Measurements from ENCODE around the gene RNF213.

RNF213 gene

GRCh38 chr17:80422981-80423380 is 162.3 kb downstream of the RNF213 start:
- H3K4me1 Mint-ChIP-seq (ENCODE audit: low read depth), result peaks cover 19% of the 10 kb centered on the region
- no peaks in the 10 kb centered on the region for H3K9me3 Mint-ChIP-seq
- no peak overlapping the region for H3K4me3 Mint-ChIP-seq
- intact Hi-C loops (cut with micrococcal nuclease), result no loop called here
- H3K36me3 Mint-ChIP-seq (ENCODE audit: low read depth), result peaks cover 21% of the 10 kb centered on the region
- H3K27me3 Mint-ChIP-seq, result peaks cover 9% of the 10 kb centered on the region
- no peak overlapping the region for H3K27ac Mint-ChIP-seq

- peaks cover 14% of the 10 kb centered on the region for H3K36me3 Mint-ChIP-seq (ENCODE audit: low read depth)
- intact Hi-C loops (cut with micrococcal nuclease), result no loop called here
- H3K27ac Mint-ChIP-seq, result no peak overlapping the region
- H3K27me3 Mint-ChIP-seq, result peaks cover 9% of the 10 kb centered on the region
- H3K9me3 Mint-ChIP-seq, result no peaks in the 10 kb centered on the region
- H3K4me1 Mint-ChIP-seq (ENCODE audit: low read depth), result peaks cover 12% of the 10 kb centered on the region
- no peak overlapping the region for H3K4me3 Mint-ChIP-seq
Observed at GRCh38 chr17:80423536-80424225, 163.0 kb downstream of the RNF213 start.

DNA sequence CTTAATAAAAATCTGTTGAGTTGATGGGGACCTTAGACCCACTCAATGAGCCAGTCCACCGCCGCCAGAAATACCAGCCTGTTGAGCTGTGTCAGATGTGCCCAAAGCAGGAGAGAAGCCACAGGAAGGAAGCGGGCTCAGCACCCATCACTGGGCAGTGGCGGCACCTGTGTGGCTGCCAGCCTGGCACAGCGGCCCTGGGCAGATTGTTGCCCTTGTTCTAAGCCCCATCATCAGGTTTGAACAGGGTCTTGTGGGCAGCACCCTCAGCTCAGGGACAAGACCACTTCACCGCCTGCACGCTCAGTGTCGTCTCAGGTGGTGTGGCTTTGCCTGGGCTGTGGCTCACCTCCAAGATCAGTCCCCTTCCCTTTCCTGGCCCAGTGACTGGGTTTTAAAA is 163.6 kb downstream of the RNF213 start:
- peaks cover 9% of the 10 kb centered on the region for H3K27me3 Mint-ChIP-seq
- peaks cover 10% of the 10 kb centered on the region for H3K36me3 Mint-ChIP-seq (ENCODE audit: low read depth)
- no peaks in the 10 kb centered on the region for H3K9me3 Mint-ChIP-seq
- H3K4me3 Mint-ChIP-seq, result no peak overlapping the region
- no peak overlapping the region for H3K27ac Mint-ChIP-seq
- intact Hi-C loops (cut with micrococcal nuclease), result no loop called here
- peaks cover 12% of the 10 kb centered on the region for H3K4me1 Mint-ChIP-seq (ENCODE audit: low read depth)

DNA sequence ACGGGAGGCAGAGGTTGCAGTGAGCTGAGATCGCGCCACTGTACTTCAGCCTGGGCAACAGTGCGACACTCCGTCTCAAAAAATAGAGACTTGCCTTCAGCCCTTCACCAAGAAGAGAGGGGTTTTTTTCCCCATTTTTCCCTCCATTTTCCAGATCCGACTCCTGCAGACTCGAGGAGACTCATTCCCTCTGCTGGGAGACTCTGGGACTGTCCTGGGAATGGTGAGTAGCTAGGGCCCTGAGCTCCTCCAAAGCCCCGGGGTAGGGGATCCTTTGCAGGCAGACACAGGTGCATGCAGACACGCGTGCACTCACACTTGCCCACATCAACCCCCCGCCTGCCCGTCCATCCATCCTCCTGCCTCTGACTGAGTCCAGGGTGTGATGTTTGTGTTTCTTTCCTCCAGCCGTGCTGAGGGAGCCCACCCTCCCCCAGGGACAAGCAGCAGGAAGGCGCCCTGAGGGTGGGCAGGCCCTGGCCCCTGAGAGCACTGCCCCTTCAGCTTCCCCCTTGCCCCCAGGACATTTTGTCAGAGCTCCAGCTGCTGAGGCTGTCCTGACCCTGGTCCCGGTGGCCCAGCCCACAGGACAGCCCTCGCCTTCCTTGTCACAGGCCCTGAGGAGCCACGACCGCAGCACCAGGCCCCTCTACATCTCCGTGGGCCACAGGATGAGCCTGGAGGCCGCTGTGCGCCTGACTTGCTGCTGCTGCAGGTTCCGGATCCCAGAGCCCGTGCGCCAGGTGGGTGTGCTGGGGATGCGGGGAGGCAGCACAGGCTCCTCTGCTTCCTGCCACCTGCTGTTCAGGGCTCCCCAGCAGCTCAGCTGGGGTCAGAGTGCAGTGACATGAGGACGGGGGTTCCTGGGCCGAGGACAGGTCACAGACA is 164.5 kb downstream of the RNF213 start:
- intact Hi-C loops (cut with micrococcal nuclease), result no loop called here
- Mint-ChIP-seq H3K27me3 (peaks cover 9% of the 10 kb centered on the region), H3K4me3 (no peak overlapping the region), H3K36me3 (ENCODE audit: low read depth) (peaks cover 2% of the 10 kb centered on the region), H3K4me1 (ENCODE audit: low read depth) (peaks cover 12% of the 10 kb centered on the region), H3K27ac (no peak overlapping the region), H3K9me3 (no peaks in the 10 kb centered on the region)

DNA sequence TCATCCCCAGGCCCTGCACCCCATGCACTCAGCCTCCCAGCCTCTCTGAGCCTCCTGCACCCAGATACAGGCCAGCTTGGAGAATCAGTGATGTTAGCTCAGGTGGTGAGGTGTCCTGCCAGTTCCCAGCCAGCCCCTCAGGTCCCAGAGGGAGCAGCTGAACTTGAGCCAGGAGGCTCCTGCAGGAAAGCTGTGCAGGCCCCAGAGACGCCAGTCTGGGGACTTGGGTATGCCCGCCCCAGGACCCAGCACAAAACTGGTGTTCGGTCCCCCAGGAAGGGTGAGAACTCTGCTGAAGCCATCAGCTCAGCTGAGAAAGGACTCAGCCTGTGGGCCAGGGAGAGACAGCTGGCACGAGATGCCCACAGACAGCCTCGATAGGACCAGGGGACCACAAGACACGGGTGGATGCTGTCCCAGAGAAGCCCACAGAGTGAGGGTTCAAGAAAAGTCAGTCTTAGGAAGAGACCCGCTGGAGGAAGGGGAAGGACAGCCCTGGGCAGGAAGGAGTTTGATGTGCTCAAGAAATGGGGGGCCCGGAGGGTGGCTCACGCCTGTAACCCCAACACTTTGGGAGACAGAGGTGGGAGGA is 165.3 kb downstream of the RNF213 start:
- Mint-ChIP-seq H3K27me3 (peaks cover 9% of the 10 kb centered on the region), H3K36me3 (ENCODE audit: low read depth) (no peaks in the 10 kb centered on the region), H3K9me3 (no peaks in the 10 kb centered on the region), H3K27ac (no peak overlapping the region), H3K4me1 (ENCODE audit: low read depth) (peaks cover 12% of the 10 kb centered on the region), H3K4me3 (no peak overlapping the region)
- intact Hi-C loops (cut with micrococcal nuclease), result loop anchor here (2.0 kb wide), 1 partner anchor 557 kb away; no protein-coding TSS in a partner anchor

DNA sequence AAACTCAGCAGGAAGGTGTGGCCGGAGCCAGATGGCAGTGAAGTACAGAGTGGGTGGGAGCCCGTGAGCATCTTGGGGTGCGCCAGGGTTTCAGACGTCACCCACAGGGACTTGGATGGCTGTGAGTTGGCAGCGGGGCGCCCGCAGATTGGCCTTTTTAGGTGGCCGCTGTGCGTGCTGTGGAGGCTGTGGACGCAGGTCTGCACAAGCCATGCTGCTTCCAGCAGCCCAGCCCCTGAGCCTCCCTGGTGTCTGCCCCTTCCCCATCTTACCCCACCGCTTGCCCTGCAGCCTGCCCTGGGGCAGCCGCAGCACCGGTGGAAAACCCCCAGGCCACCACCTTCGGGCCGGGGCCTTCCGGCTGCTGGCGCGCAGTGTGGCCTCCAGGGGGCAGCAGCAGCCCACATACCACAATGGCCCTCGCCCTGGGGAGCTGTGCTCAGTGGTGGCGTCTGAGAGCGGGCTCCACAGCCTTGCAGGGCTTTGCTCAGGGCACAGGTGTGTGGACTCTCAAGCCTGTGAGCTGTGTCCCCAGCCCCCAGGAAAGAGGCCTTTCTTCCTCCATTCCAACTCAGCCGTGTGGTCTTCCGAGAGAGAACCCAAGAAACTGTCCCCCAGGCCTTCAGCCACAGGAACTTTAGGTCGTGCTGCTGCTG is 166.1 kb downstream of the RNF213 start:
- Mint-ChIP-seq H3K4me3 (no peak overlapping the region), H3K27ac (no peak overlapping the region), H3K36me3 (ENCODE audit: low read depth) (no peaks in the 10 kb centered on the region), H3K9me3 (no peaks in the 10 kb centered on the region), H3K27me3 (peaks cover 9% of the 10 kb centered on the region), H3K4me1 (ENCODE audit: low read depth) (peaks cover 12% of the 10 kb centered on the region)
- intact Hi-C loops (cut with micrococcal nuclease), result loop anchor here (1.0 to 2.0 kb wide), 2 partner anchors 149 to 556 kb away; no protein-coding TSS in a partner anchor

GRCh38 chr17:80427366-80428282 is 167.0 kb downstream of the RNF213 start:
- Mint-ChIP-seq H3K4me1 (ENCODE audit: low read depth) (peaks cover 12% of the 10 kb centered on the region), H3K9me3 (no peaks in the 10 kb centered on the region), H3K36me3 (ENCODE audit: low read depth) (no peaks in the 10 kb centered on the region), H3K27me3 (peaks cover 9% of the 10 kb centered on the region), H3K27ac (no peak overlapping the region), H3K4me3 (no peak overlapping the region)
- intact Hi-C loops (cut with micrococcal nuclease), result loop anchor here (1.0 to 2.0 kb wide), 2 partner anchors 148 to 555 kb away; no protein-coding TSS in a partner anchor

DNA sequence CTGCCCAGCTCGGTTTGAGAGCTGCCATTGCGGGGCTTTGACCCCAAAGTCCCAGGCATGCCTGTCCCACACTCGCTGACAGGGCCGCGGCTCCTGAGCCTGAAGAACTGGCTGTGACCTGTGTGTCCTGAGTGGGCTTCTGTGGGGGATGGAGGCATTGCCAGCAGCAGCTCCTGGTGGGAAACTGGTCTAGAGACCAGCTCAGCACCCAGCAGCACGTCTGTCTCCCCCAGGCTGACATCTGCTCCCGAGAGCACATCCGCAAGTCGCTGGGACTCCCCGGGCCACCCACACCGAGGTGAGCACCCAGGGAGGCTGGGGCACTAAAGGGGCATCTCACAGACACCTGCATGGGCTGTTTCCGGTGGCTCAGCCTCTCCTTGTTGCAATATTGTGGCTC is 167.7 kb downstream of the RNF213 start:
- no peaks in the 10 kb centered on the region for H3K36me3 Mint-ChIP-seq (ENCODE audit: low read depth)
- peaks cover 7% of the 10 kb centered on the region for H3K4me1 Mint-ChIP-seq (ENCODE audit: low read depth)
- intact Hi-C loops (cut with micrococcal nuclease), result no loop called here

DNA sequence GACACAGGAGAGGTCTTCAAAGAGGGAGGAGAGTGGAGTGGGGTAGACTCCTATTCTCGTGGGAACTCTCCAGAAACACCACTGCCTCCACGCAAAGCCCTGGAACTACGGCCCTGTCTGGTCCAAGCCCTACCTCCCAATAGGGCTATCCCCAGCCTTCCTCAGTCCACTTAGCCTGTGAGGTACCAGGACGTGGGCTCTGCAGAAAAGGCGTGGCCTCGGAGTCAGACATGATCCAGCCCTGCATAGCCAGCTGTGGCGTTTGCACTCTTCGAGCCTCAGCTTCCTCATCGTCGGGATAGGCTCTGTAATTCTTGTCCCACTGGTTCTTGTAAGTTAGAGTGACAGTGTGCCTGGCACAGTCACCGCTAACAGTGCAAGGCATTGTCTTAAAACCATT is 168.1 kb downstream of the RNF213 start:
- Mint-ChIP-seq H3K27ac (no peak overlapping the region), H3K36me3 (ENCODE audit: low read depth) (no peaks in the 10 kb centered on the region), H3K27me3 (peaks cover 8% of the 10 kb centered on the region), H3K9me3 (no peaks in the 10 kb centered on the region), H3K4me1 (ENCODE audit: low read depth) (peaks cover 7% of the 10 kb centered on the region), H3K4me3 (no peak overlapping the region)
- intact Hi-C loops (cut with micrococcal nuclease), result no loop called here

More for the DNA sequence above, 167.7 kb downstream of the RNF213 start:
- Mint-ChIP-seq H3K27me3 (peaks cover 9% of the 10 kb centered on the region), H3K4me3 (no peak overlapping the region), H3K27ac (no peak overlapping the region), H3K9me3 (no peaks in the 10 kb centered on the region)

DNA sequence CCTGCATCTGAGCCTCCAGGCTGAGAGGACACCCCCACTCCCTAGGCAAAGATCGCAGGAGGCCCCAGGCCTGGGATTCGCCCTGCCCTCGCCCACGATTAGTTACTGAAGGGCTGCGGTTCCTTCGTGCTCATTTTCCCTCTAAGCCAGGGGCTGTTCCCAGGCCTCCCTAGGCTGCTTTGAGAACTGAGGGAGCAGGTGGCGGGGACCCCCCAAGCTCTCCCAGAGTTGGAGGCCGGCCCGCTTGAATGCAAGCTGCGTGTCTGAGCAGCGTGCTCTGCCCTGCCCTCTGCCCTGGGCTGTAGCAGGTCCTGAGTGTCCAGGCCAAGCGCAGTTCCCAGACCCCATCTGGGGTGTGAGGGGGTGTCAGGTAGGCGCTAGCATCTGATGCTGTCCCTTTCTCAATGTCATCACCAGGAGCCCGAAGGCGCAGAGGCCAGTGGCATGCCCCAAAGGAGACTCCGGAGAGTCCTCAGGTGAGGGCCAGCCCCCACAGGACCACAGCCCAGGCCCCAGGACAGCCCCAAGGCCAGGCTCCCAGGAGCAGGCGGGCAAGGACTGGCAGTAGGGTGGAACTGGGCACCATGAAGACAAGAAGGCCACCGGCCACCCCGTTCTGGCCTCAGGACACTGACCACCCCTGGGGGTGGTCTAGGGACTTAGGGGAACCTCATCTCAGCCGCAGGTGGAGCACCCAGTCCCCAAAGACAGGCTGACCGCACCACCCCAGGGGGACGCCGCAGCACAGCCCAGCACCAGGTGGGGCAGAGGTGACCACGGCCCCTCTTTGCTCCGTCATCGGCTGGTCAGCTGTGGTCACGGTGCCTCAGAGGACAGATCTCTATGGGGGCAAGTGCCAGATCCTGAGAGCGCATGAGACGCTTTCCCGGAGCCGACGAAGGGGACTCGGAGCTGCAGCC is 169.0 kb downstream of the RNF213 start:
- Mint-ChIP-seq H3K4me1 (ENCODE audit: low read depth) (peaks cover 7% of the 10 kb centered on the region), H3K4me3 (no peak overlapping the region), H3K9me3 (no peaks in the 10 kb centered on the region), H3K36me3 (ENCODE audit: low read depth) (no peaks in the 10 kb centered on the region), H3K27me3 (peaks cover 4% of the 10 kb centered on the region), H3K27ac (no peak overlapping the region)
- intact Hi-C loops (cut with micrococcal nuclease), result no loop called here

- Mint-ChIP-seq H3K27ac (no peak overlapping the region), H3K9me3 (no peaks in the 10 kb centered on the region), H3K27me3 (peaks cover 4% of the 10 kb centered on the region), H3K4me3 (no peak overlapping the region), H3K36me3 (ENCODE audit: low read depth) (no peaks in the 10 kb centered on the region), H3K4me1 (ENCODE audit: low read depth) (peaks cover 7% of the 10 kb centered on the region)
- intact Hi-C loops (cut with micrococcal nuclease), result no loop called here
Observed at GRCh38 chr17:80430446-80431245, 170.0 kb downstream of the RNF213 start.

All from dendritic cell treated with granulocyte-macrophage colony-stimulating factor and Interleukin-4, amounts not matched to agents 40 ng/mL and 50 ng/mL, for 4 days (primary cell).